Measurements from ENCODE around the gene SMIM45.

SMIM45 gene

GRCh38 chr22:41919357-41920224 lies 32.4 kb upstream of the SMIM45 start:
- Histone ChIP-seq H3K27ac (peak overlapping the region in 1 of 2 donors; percentile 59), H3K36me3 (no peaks in the 10 kb centered on the region), H3K9me3 (no peaks in the 10 kb centered on the region), H3K27me3 (peaks cover 8 to 21% of the 10 kb centered on the region in 2 donors), H3K4me3 (peak overlapping the region; percentile 35 to 61), H3K4me1 (peaks cover 0 to 39% of the 10 kb centered on the region in 2 donors)
- TF ChIP-seq CTCF (IDR thresholded peaks at IDR 0.05) = peak in 1 of 2 donors; percentile 7
- no peak for DNase-seq (ENCODE audit: low spot score)

GRCh38 chr22:41920271-41920976 lies 31.5 kb upstream of the SMIM45 start:
- DNase-seq (ENCODE audit: low spot score) = no peak
- TF ChIP-seq CTCF (IDR thresholded peaks at IDR 0.05) = no peak
- peak overlapping the region; percentile 35 to 61 for H3K4me3 ChIP-seq
- no peaks in the 10 kb centered on the region for H3K36me3 ChIP-seq
- H3K27ac ChIP-seq = peak overlapping the region in 1 of 2 donors; percentile 59
- H3K9me3 ChIP-seq = no peaks in the 10 kb centered on the region
- peaks cover 5 to 12% of the 10 kb centered on the region in 2 donors for H3K27me3 ChIP-seq
- peaks cover 0 to 30% of the 10 kb centered on the region in 2 donors for H3K4me1 ChIP-seq

- TF ChIP-seq CTCF (IDR thresholded peaks at IDR 0.05) = no peak
- Histone ChIP-seq H3K4me3 (no peak overlapping the region), H3K4me1 (peaks cover 0 to 41% of the 10 kb centered on the region in 2 donors), H3K27ac (no peak overlapping the region), H3K27me3 (peaks cover 0 to 7% of the 10 kb centered on the region in 2 donors), H3K36me3 (no peaks in the 10 kb centered on the region), H3K9me3 (no peaks in the 10 kb centered on the region)
- DNase-seq (ENCODE audit: low spot score) = no peak
Measured at GRCh38 chr22:41922328-41922727, 29.6 kb upstream of the SMIM45 start.

GRCh38 chr22:41922940-41923594 lies 28.9 kb upstream of the SMIM45 start:
- DNase-seq (ENCODE audit: low spot score) = no peak
- H3K27me3 ChIP-seq = peaks cover 0 to 2% of the 10 kb centered on the region in 2 donors
- no peaks in the 10 kb centered on the region for H3K9me3 ChIP-seq
- H3K4me1 ChIP-seq = peaks cover 0 to 34% of the 10 kb centered on the region in 2 donors
- H3K27ac ChIP-seq = no peak overlapping the region
- no peak for TF ChIP-seq CTCF (IDR thresholded peaks at IDR 0.05)
- no peaks in the 10 kb centered on the region for H3K36me3 ChIP-seq
- H3K4me3 ChIP-seq = no peak overlapping the region

GRCh38 chr22:41923595-41924276 lies 28.2 kb upstream of the SMIM45 start:
- no peaks in the 10 kb centered on the region for H3K9me3 ChIP-seq
- no peak overlapping the region for H3K27ac ChIP-seq
- no peaks in the 10 kb centered on the region for H3K27me3 ChIP-seq
- no peak for DNase-seq (ENCODE audit: low spot score)
- H3K4me1 ChIP-seq = peaks cover 0 to 29% of the 10 kb centered on the region in 2 donors
- no peak for TF ChIP-seq CTCF (IDR thresholded peaks at IDR 0.05)
- no peaks in the 10 kb centered on the region for H3K36me3 ChIP-seq
- H3K4me3 ChIP-seq = no peak overlapping the region
